HCT116 (cell line): ENCODE data around the gene RBM12. TPM values are rescaled to one million over a fixed set of nuclear protein-coding genes. Genes with fewer than 3 reads are reported as not detected.

ENCODE experiments used
- ATAC-seq: fragments of 200-7000 bp; cut with Tn5 transposase; 2 replicates; pipeline ENCODE4 v1.9.1; 2020; ENCODE audit warnings: mild to moderate bottlenecking, moderate library complexity
- BruUV-seq: library from RNA; stranded (reverse); fragments of 400-500 nt; replicated peaks from 2 replicates; lab custom pipeline; 2021; lab: Mats Ljungman, UMichigan
- CTCF ChIA-PET: fragments of 300-600 bp; sonication (Branson Sonifier 250); formaldehyde crosslinking; loops from one replicate; lab custom pipeline; 2021; ENCODE audit warnings: antibody characterized with exemption; lab: Charles Lee
- POLR2A ChIA-PET: fragments of 300-600, 350-600 bp; sonication (Branson Sonifier 250); formaldehyde crosslinking; loops from one replicate; lab custom pipeline; 2021; ENCODE audit warnings: antibody characterized with exemption; lab: Charles Lee
- RAD21 ChIA-PET, 2 experiments: fragments of 300-600 bp; sonication (Branson Sonifier 250); formaldehyde crosslinking; loops; one replicate each; lab custom pipeline; 2023; ENCODE audit warnings: low total read pairs in 2 of 2; ENCODE audit not compliant: uncharacterized antibody in 2 of 2, unreplicated experiment in 2 of 2, low non-redundant PET in 1 of 2; lab: Charles Lee
- DNase-seq: peaks from one replicate; pipeline ENCODE4 v3.0.0-alpha.2; 2010; ENCODE audit warnings: low read depth, low spot score
- H2AFZ ChIP-seq: fragments of 200-600 bp; shearing (Covaris generic), sonication (generic); 2 replicates; pipeline ENCODE4 v1.6.1; 2017; ENCODE audit warnings: low read depth, mixed run types, mixed read lengths, antibody characterized with exemption, low read length; ENCODE audit not compliant: poor library complexity, severe bottlenecking
- H3K27ac ChIP-seq: 2 replicates; pipeline ENCODE4 v1.5.1; 2012; ENCODE audit warnings: low read depth, low read length
- H3K27me3 ChIP-seq: fragments of 200-600 bp; sonication (generic); 2 replicates; pipeline ENCODE4 v1.6.1; 2016; ENCODE audit warnings: mixed run types, low read length, mixed read lengths; ENCODE audit not compliant: insufficient read depth
- H3K36me3 ChIP-seq, 2 experiments: fragments of 200-500 bp in 1 of 2; fragments of 200-600 bp in 1 of 2; sonication (Bioruptor generic) in 1 of 2; sonication (generic) in 1 of 2; 2 replicates each; pipeline versions ENCODE4 v1.5.1 to v1.6.1; 2014 to 2016; ENCODE audit warnings: low read length in 2 of 2, inconsistent platforms in 1 of 2, mixed read lengths in 1 of 2, mixed run types in 1 of 2; ENCODE audit not compliant: insufficient read depth in 2 of 2, control insufficient read depth in 1 of 2
- H3K4me1 ChIP-seq, 2 experiments: fragments of 200-600 bp in 1 of 2; sonication (generic) in 1 of 2; 2 replicates each; pipeline versions ENCODE4 v1.5.1 to v1.6.1; 2012 to 2017; ENCODE audit warnings: low read length in 2 of 2, inconsistent platforms in 1 of 2, mild to moderate bottlenecking in 1 of 2, mixed read lengths in 1 of 2, mixed run types in 1 of 2, moderate library complexity in 1 of 2; ENCODE audit not compliant: insufficient read depth in 2 of 2, control insufficient read depth in 1 of 2
- H3K4me2 ChIP-seq: fragments of 200-600 bp; sonication (generic); 2 replicates; pipeline ENCODE4 v1.6.1; 2017; ENCODE audit warnings: mixed run types, low read length, mixed read lengths
- H3K4me3 ChIP-seq, 2 experiments: fragments of 200-600 bp in 1 of 2; sonication (generic) in 1 of 2; replicated peaks in 1 of 2; 2 replicates each; pipeline ENCODE4 v1.5.1; 2011 to 2016; ENCODE audit warnings: low read length in 2 of 2, control low read depth in 1 of 2, low read depth in 1 of 2, mild to moderate bottlenecking in 1 of 2, mixed read lengths in 1 of 2, mixed run types in 1 of 2
- H3K79me2 ChIP-seq: fragments of 200-600 bp; sonication (generic); 2 replicates; pipeline ENCODE4 v1.6.1; 2017; ENCODE audit warnings: mild to moderate bottlenecking, mixed run types, low read length, moderate library complexity, mixed read lengths; ENCODE audit not compliant: insufficient read depth
- H3K9ac ChIP-seq: fragments of 200-600 bp; sonication (generic); 2 replicates; pipeline ENCODE4 v1.6.1; 2016; ENCODE audit warnings: low read length, mixed read lengths
- H3K9me2 ChIP-seq: fragments of 200-600 bp; sonication (generic), shearing (Covaris generic); 2 replicates; pipeline ENCODE4 v1.6.1; 2017; ENCODE audit warnings: mixed run types, mild to moderate bottlenecking, moderate library complexity; ENCODE audit not compliant: insufficient read depth
- H3K9me3 ChIP-seq, 2 experiments: fragments of 200-500 bp in 1 of 2; fragments of 200-600 bp in 1 of 2; sonication (Bioruptor generic) in 1 of 2; sonication (generic) in 1 of 2; 2 replicates each; pipeline ENCODE4 v1.6.1; 2014 to 2017; ENCODE audit warnings: low read length in 2 of 2, mixed read lengths in 2 of 2, inconsistent platforms in 1 of 2, low read depth in 1 of 2, mild to moderate bottlenecking in 1 of 2, mixed run types in 1 of 2, moderate library complexity in 1 of 2; ENCODE audit not compliant: control insufficient read depth in 1 of 2, insufficient read depth in 1 of 2
- H4K20me1 ChIP-seq: fragments of 200-600 bp; sonication (generic), shearing (Covaris generic); 2 replicates; pipeline ENCODE4 v1.6.1; 2017; ENCODE audit warnings: mixed run types, mild to moderate bottlenecking, moderate library complexity; ENCODE audit not compliant: insufficient read depth
- ATF3 ChIP-seq: IDR thresholded peaks from 2 replicates; pipeline ENCODE4 v1.6.1; 2012
- CEBPB ChIP-seq: IDR thresholded peaks from 2 replicates; pipeline ENCODE4 v1.6.1; 2012; ENCODE audit warnings: low read depth
- CTCF ChIP-seq, 3 experiments: fragments of 200-600 bp in 1 of 3; sonication (generic) in 1 of 3; IDR thresholded peaks in 2 of 3; conservative IDR thresholded peaks in 1 of 3; 2 replicates each; pipeline ENCODE4 v1.5.1; 2012 to 2017; ENCODE audit warnings: low read depth in 2 of 3, low read length in 2 of 3, antibody characterized with exemption in 1 of 3, borderline replicate concordance in 1 of 3, control low read depth in 1 of 3, mild to moderate bottlenecking in 1 of 3, mixed read lengths in 1 of 3, mixed run types in 1 of 3, moderate library complexity in 1 of 3; ENCODE audit not compliant: insufficient read depth in 1 of 3
- EGR1 ChIP-seq: IDR thresholded peaks from 2 replicates; pipeline ENCODE4 v1.6.1; 2012; ENCODE audit warnings: low read depth
- ELF1 ChIP-seq: IDR thresholded peaks from 2 replicates; pipeline ENCODE4 v1.6.1; 2012; ENCODE audit warnings: low read depth, borderline replicate concordance
- EZH2 ChIP-seq: fragments of 200-600 bp; sonication (generic); IDR thresholded peaks from 2 replicates; pipeline ENCODE4 v1.6.1; 2017; ENCODE audit warnings: antibody characterized with exemption, mixed run types
- EZH2phosphoT487 ChIP-seq: fragments of 200-600 bp; IDR thresholded peaks from 2 replicates; pipeline ENCODE4 v1.6.1; 2018; ENCODE audit warnings: antibody characterized with exemption, borderline replicate concordance
- FOSL1 ChIP-seq: IDR thresholded peaks from 2 replicates; pipeline ENCODE4 v1.6.1; 2012; ENCODE audit warnings: low read depth
- JUND ChIP-seq: IDR thresholded peaks from 2 replicates; pipeline ENCODE4 v1.6.1; 2012
- MAX ChIP-seq: IDR thresholded peaks from 2 replicates; pipeline ENCODE4 v1.6.1; 2012
- POLR2AphosphoS5 ChIP-seq: IDR thresholded peaks from 2 replicates; pipeline ENCODE4 v1.6.1; 2011; ENCODE audit warnings: mild to moderate bottlenecking, low read depth, low read length, moderate library complexity
- RAD21 ChIP-seq: IDR thresholded peaks from 2 replicates; pipeline ENCODE4 v1.6.1; 2012; ENCODE audit warnings: low read depth, mild to moderate bottlenecking
- REST ChIP-seq: IDR thresholded peaks from 2 replicates; pipeline ENCODE4 v1.6.1; 2012; ENCODE audit warnings: low read depth
- SIN3A ChIP-seq: IDR thresholded peaks from 2 replicates; pipeline ENCODE4 v1.6.1; 2012; ENCODE audit warnings: low read depth
- SP1 ChIP-seq: IDR thresholded peaks from 2 replicates; pipeline ENCODE4 v1.6.1; 2012; ENCODE audit warnings: low read depth
- SRF ChIP-seq: IDR thresholded peaks from 2 replicates; pipeline ENCODE4 v1.6.1; 2012; ENCODE audit warnings: low read depth
- TCF7L2 ChIP-seq: IDR thresholded peaks from 2 replicates; pipeline ENCODE4 v1.7.0; 2011; ENCODE audit warnings: borderline replicate concordance, inconsistent platforms; ENCODE audit not compliant: insufficient read depth, insufficient read length; ENCODE audit errors: extremely low read depth
- YY1 ChIP-seq: IDR thresholded peaks from 2 replicates; pipeline ENCODE4 v1.6.1; 2011; ENCODE audit warnings: low read length, low read depth, moderate library complexity, mild to moderate bottlenecking; ENCODE audit not compliant: insufficient replicate concordance; ENCODE audit errors: extremely low read depth
- ZFX ChIP-seq: fragments of 450-650 bp; IDR thresholded peaks from 2 replicates; pipeline ENCODE4 v1.6.1; 2017
- ZNF274 ChIP-seq: fragments of 200-500 bp; sonication (Bioruptor generic); IDR thresholded peaks from 2 replicates; pipeline ENCODE4 v1.6.1; 2014; ENCODE audit warnings: mild to moderate bottlenecking, low read depth, low read length, inconsistent platforms
- intact Hi-C: fragments of 100-400 bp; cut with micrococcal nuclease; formaldehyde crosslinking; loops from 2 replicates; pipeline ENCODE4 v1.10.0; 2022
- total RNA-seq: library from RNA; stranded (reverse); gene quantifications from one replicate; pipeline ENCODE4 v1.2.1, GENCODE V29; 2021; ENCODE audit not compliant: unreplicated experiment

The RBM12 gene
- total RNA-seq, 1 experiment from 2014 or later: 110 TPM

GRCh38 chr20:35709259-35709658 is 44.6 kb upstream of the RBM12 start:
- no peak overlapping the region for H3K4me2 ChIP-seq
- TF ChIP-seq POLR2AphosphoS5 (no peak), RAD21 (no peak), CEBPB (no peak), ZNF274 (no peak), SRF (no peak), EZH2phosphoT487 (no peak), EGR1 (no peak), SIN3A (no peak), REST (no peak), CTCF (IDR thresholded peaks at IDR 0.05 in 2 of 3, conservative IDR thresholded peaks at IDR 0.05 in 1 of 3; ENCODE audit: borderline replicate concordance in 1 of 3, insufficient read depth in 1 of 3, low read depth in 2 of 3, low read length in 2 of 3) (no peak), ELF1 (no peak), FOSL1 (no peak), YY1 (no peak), JUND (no peak), MAX (no peak), ZFX (no peak), SP1 (no peak), EZH2 (no peak), TCF7L2 (no peak), ATF3 (no peak)
- peaks cover 82 to 91% of the 10 kb centered on the region in 2 experiments for H3K36me3 ChIP-seq
- peaks cover 71% of the 10 kb centered on the region for H4K20me1 ChIP-seq
- BruUV-seq: no TSS peak
- ChIA-PET POLR2A (interaction anchor here (1.3 kb wide), 1 partner anchor 10 kb away, joined by 3 read pairs; no protein-coding TSS in a partner anchor), CTCF (no interaction called here), RAD21 (no interaction called here)
- H3K9ac ChIP-seq: no peak overlapping the region
- peaks cover 98% of the 10 kb centered on the region for H3K79me2 ChIP-seq
- ATAC-seq: no peak
- intact Hi-C loops: no loop called here
- H2AFZ ChIP-seq: no peak overlapping the region
- H3K4me3 ChIP-seq: no peak overlapping the region
- H3K9me3 ChIP-seq: no peaks in the 10 kb centered on the region
- no peak for DNase-seq
- H3K4me1 ChIP-seq: no peaks in the 10 kb centered on the region
- no peaks in the 10 kb centered on the region for H3K9me2 ChIP-seq
- no peak overlapping the region for H3K27ac ChIP-seq
- no peaks in the 10 kb centered on the region for H3K27me3 ChIP-seq
